ENCODE data around the gene SLC10A3. TPM values are rescaled to one million over a fixed set of nuclear protein-coding genes. Genes with fewer than 3 reads are reported as not detected.

Gene SLC10A3
- total RNA-seq, 1 donor from 2014 or later, result 13.9 TPM

GRCh38 chrX:154444755-154445246, 45.6 kb downstream of the SLC10A3 start:
- no peak for DNase-seq (ENCODE audit: low spot score)
- no peak overlapping the region for H3K4me3 Mint-ChIP-seq (ENCODE audit: unreplicated experiment)
- peaks cover 3% of the 10 kb centered on the region for H3K27me3 Mint-ChIP-seq (ENCODE audit: unreplicated experiment)
- no peaks in the 10 kb centered on the region for H3K36me3 Mint-ChIP-seq (ENCODE audit: low read depth, unreplicated experiment)
- no peaks in the 10 kb centered on the region for H3K9me3 Mint-ChIP-seq (ENCODE audit: unreplicated experiment)
- no peak for TF ChIP-seq CTCF (IDR thresholded peaks at IDR 0.05; ENCODE audit: unreplicated experiment)
- H3K4me1 Mint-ChIP-seq (ENCODE audit: unreplicated experiment), result no peaks in the 10 kb centered on the region
- H3K27ac Mint-ChIP-seq (ENCODE audit: unreplicated experiment), result no peak overlapping the region

- no peaks in the 10 kb centered on the region for H3K36me3 Mint-ChIP-seq (ENCODE audit: low read depth, unreplicated experiment)
- H3K27ac Mint-ChIP-seq (ENCODE audit: unreplicated experiment), result peak within 1 kb of the TSS; percentile 61
- H3K9me3 Mint-ChIP-seq (ENCODE audit: unreplicated experiment), result no peaks in the 10 kb centered on the region
- no peak for TF ChIP-seq CTCF (IDR thresholded peaks at IDR 0.05; ENCODE audit: unreplicated experiment)
- peak; percentile 60 for DNase-seq (ENCODE audit: low spot score)
- peak within 1 kb of the TSS; percentile 85 for H3K4me3 Mint-ChIP-seq (ENCODE audit: unreplicated experiment)
- H3K4me1 Mint-ChIP-seq (ENCODE audit: unreplicated experiment), result no peaks in the 10 kb centered on the region
- peaks cover 3% of the 10 kb centered on the region for H3K27me3 Mint-ChIP-seq (ENCODE audit: unreplicated experiment)
Measured at GRCh38 chrX:154443992-154444754, 46.3 kb downstream of the SLC10A3 start, which contains the start of gene FAM50A. FAM50A (plus strand) TSS chrX:154444141; CDS start chrX:154444236, 95 bp downstream.

GRCh38 chrX:154443479-154443910, 46.9 kb downstream of the SLC10A3 start:
- TF ChIP-seq CTCF (IDR thresholded peaks at IDR 0.05; ENCODE audit: unreplicated experiment), result no peak
- no peaks in the 10 kb centered on the region for H3K4me1 Mint-ChIP-seq (ENCODE audit: unreplicated experiment)
- no peak for DNase-seq (ENCODE audit: low spot score)
- H3K27me3 Mint-ChIP-seq (ENCODE audit: unreplicated experiment), result peaks cover 1% of the 10 kb centered on the region
- H3K27ac Mint-ChIP-seq (ENCODE audit: unreplicated experiment), result peak overlapping the region; percentile 61
- peaks cover 3% of the 10 kb centered on the region for H3K36me3 Mint-ChIP-seq (ENCODE audit: low read depth, unreplicated experiment)
- H3K4me3 Mint-ChIP-seq (ENCODE audit: unreplicated experiment), result peak overlapping the region; percentile 85
- no peaks in the 10 kb centered on the region for H3K9me3 Mint-ChIP-seq (ENCODE audit: unreplicated experiment)

- Mint-ChIP-seq H3K4me3 (ENCODE audit: unreplicated experiment) (no peak overlapping the region), H3K4me1 (ENCODE audit: unreplicated experiment) (peaks cover 4% of the 10 kb centered on the region), H3K27ac (ENCODE audit: unreplicated experiment) (no peak overlapping the region), H3K36me3 (ENCODE audit: low read depth, unreplicated experiment) (peaks cover 3% of the 10 kb centered on the region), H3K27me3 (ENCODE audit: unreplicated experiment) (peaks cover 1% of the 10 kb centered on the region), H3K9me3 (ENCODE audit: unreplicated experiment) (no peaks in the 10 kb centered on the region)
- DNase-seq (ENCODE audit: low spot score), result no peak
- no peak for TF ChIP-seq CTCF (IDR thresholded peaks at IDR 0.05; ENCODE audit: unreplicated experiment)
Measured at GRCh38 chrX:154441984-154442707, 48.3 kb downstream of the SLC10A3 start.

All from endothelial cell (in vitro differentiated cells).